Upper lobe of left lung (tissue), 6 donors: Measurements from ENCODE around the gene FPGS. TPM values are rescaled to one million over a fixed set of nuclear protein-coding genes. Genes with fewer than 3 reads are reported as not detected.

Source experiments
- ATAC-seq, 2 donors: fragments of 200-7000 bp; cut with Tn5 transposase; one replicate each; pipeline ENCODE4 v1.9.1; 2022; ENCODE audit warnings: mild to moderate bottlenecking in 2 of 2, moderate library complexity in 2 of 2; ENCODE audit not compliant: low FRiP score in 2 of 2
- DNase-seq, 2 donors: peaks; one replicate each; pipeline ENCODE4 v3.0.0-alpha.2; 2019 to 2020
- H3K27ac ChIP-seq, 4 donors: fragments of 200-600 bp; sonication (generic); one replicate each; pipeline ENCODE4 v1.5.1; 2016 to 2019
- H3K27me3 ChIP-seq, 4 donors: fragments of 200-600 bp; sonication (generic); one replicate each; pipeline ENCODE4 v1.5.1; 2017 to 2019
- H3K36me3 ChIP-seq, 4 donors: fragments of 200-600 bp; sonication (generic); one replicate each; pipeline ENCODE4 v1.5.1; 2016 to 2019
- H3K4me1 ChIP-seq, 4 donors: fragments of 200-600 bp; sonication (generic); one replicate each; pipeline ENCODE4 v1.5.1; 2018 to 2019
- H3K4me3 ChIP-seq, 4 donors: fragments of 200-600 bp; sonication (generic); one replicate each; pipeline ENCODE4 v1.5.1; 2017 to 2019; ENCODE audit warnings: mild to moderate bottlenecking in 2 of 4, moderate library complexity in 1 of 4
- H3K9me3 ChIP-seq, 4 donors: fragments of 200-600 bp; sonication (generic); one replicate each; pipeline ENCODE4 v1.5.1; 2018 to 2019
- EP300 ChIP-seq, 4 donors: sonication (generic); formaldehyde crosslinking; IDR thresholded peaks; one replicate each; pipeline ENCODE4 v1.5.1; 2017; ENCODE audit warnings: antibody characterized with exemption in 4 of 4, control low read depth in 2 of 4
- POLR2A ChIP-seq, 4 donors: fragments of 450-650 bp; IDR thresholded peaks; one replicate each; pipeline ENCODE4 v1.5.1; 2016 to 2017; ENCODE audit warnings: antibody characterized with exemption in 4 of 4, mild to moderate bottlenecking in 2 of 4
- POLR2AphosphoS5 ChIP-seq, 2 donors: sonication (generic); formaldehyde crosslinking; IDR thresholded peaks; one replicate each; pipeline ENCODE4 v1.5.1; 2017; ENCODE audit warnings: antibody characterized with exemption in 2 of 2
- WGBS, 2 donors: methylation state at CpG; one replicate each; pipeline ENCODE4 v1.1.5; 2017 to 2018; 5-methylcytosine and 5-hydroxymethylcytosine counted together
- total RNA-seq, 6 donors: library from RNA; depleted of rRNA in 4 of 6; stranded (reverse); fragments of >200 nt in 4 of 6; gene quantifications; one replicate each; pipeline versions ENCODE4 v1.1.0 to v1.2.1, GENCODE V29; 2016 to 2021
- TF ChIP-seq, protein P1 (sequence below), 6 experiments: fragments of 450-650 bp in 4 of 6; fragments of 200-600 bp in 2 of 6; sonication (generic) in 2 of 6; IDR thresholded peaks; one replicate each; pipeline ENCODE4 v1.5.1; 2016 to 2019; ENCODE audit warnings: antibody characterized with exemption in 6 of 6
- donor health status: DM: no; HTN: no; CAD: no; lungs with moderate emphysema.
- donor health status: DM: no; HTN: yes; CAD: no; lungs with severe emphysema.

FPGS gene
- total RNA-seq, 6 donors from 2014 or later = 85.1 to 337 (median 95.5) TPM

DNA sequence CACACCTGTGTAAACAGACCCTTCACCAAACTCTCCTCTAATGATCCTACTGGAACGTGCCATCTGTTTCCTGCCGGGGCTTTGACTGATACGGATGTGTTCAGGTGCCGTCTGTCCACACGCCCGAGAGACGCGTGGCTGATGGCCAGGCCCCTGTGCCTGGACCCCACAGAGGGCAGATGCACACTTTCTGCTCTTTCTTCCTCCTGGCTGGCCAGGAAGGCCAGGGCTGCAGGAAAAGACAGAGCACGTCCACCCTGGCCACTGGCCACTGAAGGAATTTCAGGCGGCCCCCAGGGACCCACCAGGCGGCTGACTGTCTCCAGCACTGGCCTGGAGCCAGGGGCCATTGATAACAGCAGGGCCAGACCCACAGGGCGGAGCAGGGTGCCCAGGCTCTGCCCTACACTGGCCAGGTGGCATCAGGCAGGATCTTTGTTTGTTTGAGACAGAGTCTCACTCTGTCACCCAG, 55.4 kb downstream of the FPGS start:
- H3K4me3 ChIP-seq = no peak overlapping the region
- H3K27me3 ChIP-seq = no peaks in the 10 kb centered on the region
- TF ChIP-seq EP300 (IDR thresholded peaks at IDR 0.05) (no peak), POLR2A (IDR thresholded peaks at IDR 0.05) (no peak), POLR2AphosphoS5 (IDR thresholded peaks at IDR 0.05) (no peak)
- peaks cover 0 to 3% (median 0%) of the 10 kb centered on the region in 4 donors for H3K36me3 ChIP-seq
- H3K27ac ChIP-seq = peak overlapping the region; percentile 9 to 91 (median 78)
- H3K9me3 ChIP-seq = no peaks in the 10 kb centered on the region
- peaks cover 73 to 86% (median 74%) of the 10 kb centered on the region in 4 donors for H3K4me1 ChIP-seq
- ATAC-seq (no peak), DNase-seq (peak in 1 of 2 donors; percentile 62)
- WGBS, 2 donors = 35 to 53% methylated on average over 8 to 12 of the region's 12 CpGs

DNA sequence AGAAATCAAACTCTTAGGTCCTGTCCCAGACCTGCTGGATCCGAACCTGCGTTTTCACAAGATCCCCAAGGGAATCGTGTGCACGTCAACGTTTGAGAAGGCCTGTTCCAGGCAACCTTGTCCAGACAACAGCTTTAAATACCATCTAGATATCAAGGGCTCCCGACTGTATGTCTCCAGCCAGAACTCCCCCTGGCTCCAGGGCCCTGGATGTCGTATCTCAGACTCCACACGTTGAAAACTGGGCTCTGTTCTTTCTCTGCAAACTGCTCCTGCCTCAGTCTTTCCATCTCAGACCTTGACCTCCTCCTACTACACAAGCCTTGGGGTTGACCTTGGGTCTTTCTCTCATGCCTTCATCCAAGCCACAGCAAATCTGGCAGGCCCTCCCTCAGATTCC, 57.6 kb downstream of the FPGS start:
- no peak overlapping the region for H3K4me3 ChIP-seq
- H3K27me3 ChIP-seq = no peaks in the 10 kb centered on the region
- H3K4me1 ChIP-seq = peaks cover 70 to 83% (median 73%) of the 10 kb centered on the region in 4 donors
- no peak for ATAC-seq
- DNase-seq = no peak
- H3K36me3 ChIP-seq = no peaks in the 10 kb centered on the region
- TF ChIP-seq, protein P1, sequence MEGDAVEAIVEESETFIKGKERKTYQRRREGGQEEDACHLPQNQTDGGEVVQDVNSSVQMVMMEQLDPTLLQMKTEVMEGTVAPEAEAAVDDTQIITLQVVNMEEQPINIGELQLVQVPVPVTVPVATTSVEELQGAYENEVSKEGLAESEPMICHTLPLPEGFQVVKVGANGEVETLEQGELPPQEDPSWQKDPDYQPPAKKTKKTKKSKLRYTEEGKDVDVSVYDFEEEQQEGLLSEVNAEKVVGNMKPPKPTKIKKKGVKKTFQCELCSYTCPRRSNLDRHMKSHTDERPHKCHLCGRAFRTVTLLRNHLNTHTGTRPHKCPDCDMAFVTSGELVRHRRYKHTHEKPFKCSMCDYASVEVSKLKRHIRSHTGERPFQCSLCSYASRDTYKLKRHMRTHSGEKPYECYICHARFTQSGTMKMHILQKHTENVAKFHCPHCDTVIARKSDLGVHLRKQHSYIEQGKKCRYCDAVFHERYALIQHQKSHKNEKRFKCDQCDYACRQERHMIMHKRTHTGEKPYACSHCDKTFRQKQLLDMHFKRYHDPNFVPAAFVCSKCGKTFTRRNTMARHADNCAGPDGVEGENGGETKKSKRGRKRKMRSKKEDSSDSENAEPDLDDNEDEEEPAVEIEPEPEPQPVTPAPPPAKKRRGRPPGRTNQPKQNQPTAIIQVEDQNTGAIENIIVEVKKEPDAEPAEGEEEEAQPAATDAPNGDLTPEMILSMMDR (IDR thresholded peaks at IDR 0.05) = no peak
- TF ChIP-seq POLR2AphosphoS5 (IDR thresholded peaks at IDR 0.05) (no peak), EP300 (IDR thresholded peaks at IDR 0.05) (no peak), POLR2A (IDR thresholded peaks at IDR 0.05) (no peak)
- WGBS, 2 donors = 73 to 88% methylated on average over 8 of the region's 8 CpGs
- no peaks in the 10 kb centered on the region for H3K9me3 ChIP-seq
- peak overlapping the region in 3 of 4 donors; percentile 5 to 91 (median 75) for H3K27ac ChIP-seq

DNA sequence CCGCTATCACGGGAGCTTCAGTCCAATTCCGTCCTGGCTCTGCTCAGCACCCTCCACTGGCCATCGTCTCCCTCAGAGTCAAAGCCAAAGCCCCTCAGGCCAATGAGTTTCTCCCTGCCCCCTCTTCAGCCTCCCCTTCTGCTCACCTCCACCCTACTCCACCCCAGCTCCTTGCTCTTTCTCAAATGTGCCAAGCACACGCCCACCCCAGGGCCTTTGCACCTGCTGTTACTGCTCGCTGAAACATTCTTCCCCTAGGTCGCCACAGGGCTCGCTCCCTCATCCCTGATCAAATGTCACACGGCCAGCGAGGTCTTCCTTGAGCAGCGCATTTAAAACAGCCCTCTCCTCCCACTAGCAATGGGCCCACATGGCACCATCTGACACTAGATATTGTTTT, 58.1 kb downstream of the FPGS start:
- peaks cover 66 to 82% (median 71%) of the 10 kb centered on the region in 4 donors for H3K4me1 ChIP-seq
- TF ChIP-seq POLR2A (IDR thresholded peaks at IDR 0.05) (no peak), POLR2AphosphoS5 (IDR thresholded peaks at IDR 0.05) (no peak), EP300 (IDR thresholded peaks at IDR 0.05) (no peak)
- TF ChIP-seq, protein P1 (IDR thresholded peaks at IDR 0.05) = no peak
- ATAC-seq (no peak), DNase-seq (no peak)
- H3K4me3 ChIP-seq = no peak overlapping the region
- H3K27ac ChIP-seq = peak overlapping the region; percentile 5 to 91 (median 78)
- H3K9me3 ChIP-seq = no peaks in the 10 kb centered on the region
- H3K36me3 ChIP-seq = no peaks in the 10 kb centered on the region
- H3K27me3 ChIP-seq = no peaks in the 10 kb centered on the region
- WGBS, 2 donors = 94 to 98% methylated on average over 11 of the region's 11 CpGs

DNA sequence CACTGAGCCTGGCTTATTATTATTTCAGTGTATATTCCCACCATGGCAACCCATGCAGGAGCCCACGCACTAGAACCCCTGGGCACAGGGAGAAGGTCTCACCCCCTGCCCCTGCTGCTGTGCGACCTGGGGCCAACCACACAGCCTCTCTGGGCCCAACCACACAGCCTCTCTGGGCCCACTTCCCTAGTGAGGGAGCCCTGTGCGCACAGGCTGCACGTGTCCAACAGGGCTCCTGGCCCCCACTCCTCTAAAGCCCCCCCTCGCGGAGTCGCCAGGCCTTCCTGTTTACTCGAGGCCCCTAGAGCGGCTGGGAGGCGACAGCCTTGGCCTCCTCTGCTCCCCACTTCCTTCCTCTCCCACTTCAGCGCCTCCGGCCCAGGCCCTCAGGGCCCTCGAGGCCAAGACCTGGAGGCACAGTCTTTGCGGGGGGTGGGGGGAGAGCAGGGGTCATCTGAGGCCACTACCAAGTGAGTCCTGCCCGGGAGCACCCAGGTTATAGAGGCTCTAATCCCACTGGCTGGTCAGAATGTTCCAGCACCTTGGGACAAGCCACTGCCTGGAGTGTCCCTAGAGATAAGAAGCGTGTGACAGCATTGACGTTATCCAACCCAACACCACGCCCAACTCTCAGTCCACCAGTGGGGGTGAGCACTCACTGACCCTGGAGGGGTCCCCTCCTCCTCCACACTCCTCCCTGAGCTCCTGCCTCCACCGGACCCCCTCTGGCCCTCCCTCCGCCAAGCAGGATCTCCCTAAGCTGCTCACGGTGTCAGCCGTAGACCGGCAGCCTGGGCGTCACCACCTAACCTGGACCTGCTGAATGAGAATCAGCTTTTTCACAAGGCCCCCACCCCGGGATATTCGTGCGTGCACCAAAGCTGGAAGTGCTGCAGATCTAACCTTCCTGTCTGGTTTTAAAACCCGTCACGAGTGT, 59.7 kb downstream of the FPGS start:
- peak overlapping the region; percentile 75 to 91 (median 84) for H3K27ac ChIP-seq
- WGBS, 2 donors = 14 to 41% methylated on average over 16 to 29 of the region's 29 CpGs
- TF ChIP-seq EP300 (IDR thresholded peaks at IDR 0.05) = peak in 2 of 4 donors; percentile 44 to 51
- TF ChIP-seq, protein P1 (IDR thresholded peaks at IDR 0.05) = peak in 1 of 6 experiments; percentile 6
- TF ChIP-seq POLR2A (IDR thresholded peaks at IDR 0.05) = peak in 1 of 4 donors; percentile 50
- peak; percentile 84 to 87 for TF ChIP-seq POLR2AphosphoS5 (IDR thresholded peaks at IDR 0.05)
- H3K27me3 ChIP-seq = no peaks in the 10 kb centered on the region
- H3K36me3 ChIP-seq = peaks cover 0 to 1% (median under 1%) of the 10 kb centered on the region in 4 donors
- DNase-seq = peak; percentile 86 to 93
- peak; percentile 83 to 89 for ATAC-seq
- H3K4me1 ChIP-seq = peaks cover 56 to 74% (median 66%) of the 10 kb centered on the region in 4 donors
- no peaks in the 10 kb centered on the region for H3K9me3 ChIP-seq
- no peak overlapping the region for H3K4me3 ChIP-seq

DNA sequence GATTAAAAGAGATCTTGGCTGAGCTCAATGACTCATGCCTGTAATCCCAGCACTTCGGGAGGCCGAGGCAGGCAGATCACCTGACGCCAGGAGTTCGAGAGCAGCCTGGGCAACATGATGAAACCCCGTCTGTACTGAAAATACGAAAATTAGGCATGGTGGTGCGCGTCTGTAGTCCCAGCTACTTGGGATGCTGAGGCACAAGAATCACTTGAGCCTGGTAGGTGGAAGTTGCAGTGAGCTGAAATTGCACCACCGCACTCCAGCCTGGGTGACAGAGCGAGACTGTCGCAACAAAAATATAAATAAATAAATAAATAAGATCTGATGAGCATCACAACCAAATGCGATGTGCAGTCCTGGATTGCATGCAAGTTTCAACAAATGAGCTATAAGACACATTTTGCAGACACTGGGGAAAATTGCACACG, 60.5 kb downstream of the FPGS start:
- DNase-seq (no peak), ATAC-seq (no peak)
- Histone ChIP-seq H3K36me3 (peaks cover 0 to 10% (median 8%) of the 10 kb centered on the region in 4 donors), H3K4me1 (peaks cover 50 to 74% (median 65%) of the 10 kb centered on the region in 4 donors), H3K4me3 (no peak overlapping the region), H3K27ac (peak overlapping the region; percentile 75 to 91 (median 84)), H3K9me3 (no peaks in the 10 kb centered on the region), H3K27me3 (no peaks in the 10 kb centered on the region)
- TF ChIP-seq POLR2A (IDR thresholded peaks at IDR 0.05) (no peak), POLR2AphosphoS5 (IDR thresholded peaks at IDR 0.05) (no peak), EP300 (IDR thresholded peaks at IDR 0.05) (no peak)
- TF ChIP-seq, protein P1 (IDR thresholded peaks at IDR 0.05) = no peak
- WGBS, 2 donors = 61 to 71% methylated on average over 13 of the region's 13 CpGs
